Mammary epithelial cell (primary cell): ENCODE data around the gene KCTD6.

ENCODE experiments used
- CTCF ChIP-seq, 2 donors: IDR thresholded peaks in 1 of 2; conservative IDR thresholded peaks in 1 of 2; 2 replicates each; pipeline ENCODE4 v1.5.1; 2011 to 2012; ENCODE audit warnings: inconsistent platforms in 2 of 2, low read length in 2 of 2, mild to moderate bottlenecking in 2 of 2, control low read depth in 1 of 2, low read depth in 1 of 2; ENCODE audit not compliant: insufficient read depth in 1 of 2; ENCODE audit errors: extremely low read depth in 1 of 2
- EZH2 ChIP-seq: IDR thresholded peaks from 2 replicates; pipeline ENCODE4 v1.6.1; 2012; ENCODE audit warnings: low read length, inconsistent platforms, borderline replicate concordance

- TF ChIP-seq CTCF (conservative IDR thresholded peaks at IDR 0.05 in 1 of 2, IDR thresholded peaks at IDR 0.05 in 1 of 2; ENCODE audit: extremely low read depth in 1 of 2, insufficient read depth in 1 of 2, low read depth in 1 of 2, low read length in 2 of 2) (no peak), EZH2 (no peak)
Measured at GRCh38 chr3:58463942-58464271, 28.0 kb upstream of the KCTD6 start.
